ENCODE results near the gene PITPNC1.
"Not testable (repeated sequence)": the region's sequence is repeated elsewhere in the genome, so short reads cannot be mapped to it uniquely, and the experiment has no call there.

Gene PITPNC1

GRCh38 chr17:67623767-67624166 lies 246.7 kb downstream of the PITPNC1 start:
- DNase-seq (ENCODE audit: low spot score), result no peak

DNA sequence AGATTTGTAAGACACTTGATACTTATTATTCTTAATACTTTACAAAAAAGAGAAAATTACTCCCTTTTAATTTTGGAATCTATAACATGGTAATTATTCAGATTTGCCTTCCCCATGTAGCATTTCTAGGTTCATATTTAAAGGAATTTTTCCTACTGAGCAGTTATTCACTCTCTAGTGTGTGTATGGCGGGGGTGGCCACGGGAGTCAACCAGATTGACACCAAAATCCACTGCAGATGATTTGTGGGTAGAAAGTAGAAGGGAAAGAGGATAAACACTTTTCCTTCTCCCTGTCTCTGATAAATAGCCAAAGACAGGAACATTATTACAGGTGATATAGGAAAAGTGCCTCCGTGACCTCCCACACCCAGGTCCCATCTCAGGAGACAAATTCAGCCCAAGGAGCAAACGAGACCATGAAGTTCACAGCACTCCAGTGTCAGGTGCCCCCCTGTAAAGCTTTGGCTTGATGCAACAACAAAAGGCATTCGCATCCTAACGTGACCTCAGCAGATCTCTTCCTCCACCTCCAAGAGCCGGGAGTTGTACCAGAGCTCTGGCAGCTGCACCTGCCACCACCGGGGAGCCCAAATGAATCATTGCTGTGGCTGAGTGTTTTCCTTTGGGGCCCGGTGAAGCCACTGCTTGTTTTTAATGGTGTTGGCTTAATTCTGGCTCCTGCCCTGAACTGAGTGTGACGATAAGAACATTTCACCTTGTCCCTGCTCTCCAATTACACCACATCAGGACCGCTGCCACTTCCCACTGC lies 248.0 kb downstream of the PITPNC1 start:
- no peak for DNase-seq (ENCODE audit: low spot score)

GRCh38 chr17:67625971-67626370 lies 248.9 kb downstream of the PITPNC1 start:
- no peak for DNase-seq (ENCODE audit: low spot score)

DNA sequence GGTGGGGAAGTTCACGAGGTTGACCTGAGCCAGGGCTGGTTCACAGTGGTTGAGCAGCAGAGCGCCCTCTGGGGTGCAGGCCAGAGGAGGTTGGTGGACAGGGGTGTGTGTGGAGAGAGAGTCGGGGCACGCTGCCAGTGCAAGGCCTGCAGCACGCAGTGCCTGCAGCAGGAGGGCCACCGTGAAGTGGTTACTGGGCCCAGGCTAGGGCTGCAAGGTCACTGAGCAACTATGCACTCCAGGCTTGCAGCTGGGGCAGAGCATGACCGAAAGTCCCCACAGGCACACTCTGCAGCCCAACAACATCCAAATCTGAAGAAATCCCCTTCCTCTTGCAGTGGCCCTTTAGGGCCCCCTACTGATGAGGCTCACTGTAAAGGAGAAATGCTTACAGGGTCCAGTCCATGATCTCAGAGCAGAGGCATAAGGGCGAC lies 251.5 kb downstream of the PITPNC1 start:
- no peak for DNase-seq (ENCODE audit: low spot score)

GRCh38 chr17:67629971-67630320 lies 252.9 kb downstream of the PITPNC1 start:
- no peak for DNase-seq (ENCODE audit: low spot score)

GRCh38 chr17:67630836-67631235 lies 253.8 kb downstream of the PITPNC1 start:
- not testable (repeated sequence) for DNase-seq (ENCODE audit: low spot score)

DNA sequence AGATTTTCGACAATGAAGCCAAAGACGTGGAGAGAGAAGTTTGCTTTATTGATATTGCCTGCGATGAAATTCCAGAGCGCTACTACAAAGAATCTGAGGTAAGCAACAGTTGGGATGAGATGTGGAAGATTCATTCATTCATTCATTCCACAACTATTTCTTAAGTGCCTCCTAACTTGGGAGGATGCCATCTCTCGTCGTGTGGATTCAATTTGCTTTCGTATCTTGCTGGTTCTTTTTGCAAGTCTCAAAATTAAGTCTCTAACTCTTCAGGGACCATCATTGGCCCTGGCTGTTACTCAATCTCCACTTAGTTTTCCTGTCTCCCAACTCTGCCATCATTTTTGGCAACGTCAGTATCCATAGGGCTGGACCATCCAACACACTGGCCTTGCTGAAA lies 255.1 kb downstream of the PITPNC1 start:
- no peak for DNase-seq (ENCODE audit: low spot score)

GRCh38 chr17:67633751-67634211 lies 256.7 kb downstream of the PITPNC1 start:
- no peak for DNase-seq (ENCODE audit: low spot score)

- no peak for DNase-seq (ENCODE audit: low spot score)
Observed at GRCh38 chr17:67635681-67636080, 258.6 kb downstream of the PITPNC1 start.

DNA sequence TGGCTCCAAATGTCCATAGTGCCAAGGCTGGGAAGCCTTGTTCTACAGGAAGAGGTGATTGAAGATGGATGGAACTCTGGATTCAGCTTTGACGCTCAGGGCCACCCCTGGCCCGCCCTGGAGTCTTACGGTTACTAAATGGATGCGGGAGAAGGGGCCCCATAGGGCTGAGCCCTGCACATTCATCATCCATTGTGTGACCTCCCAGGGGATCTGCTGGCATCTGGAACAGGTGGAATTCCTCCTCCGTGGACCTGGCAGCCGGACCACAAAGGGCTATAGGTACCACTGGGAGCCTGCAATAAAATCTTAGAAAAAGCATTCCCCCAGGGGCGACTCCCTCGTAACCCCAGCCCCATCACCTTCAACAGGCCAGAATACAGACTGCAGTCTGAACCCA lies 259.2 kb downstream of the PITPNC1 start:
- DNase-seq (ENCODE audit: low spot score), result no peak

- DNase-seq (ENCODE audit: low spot score), result no peak
Observed at GRCh38 chr17:67636834-67637520, 259.9 kb downstream of the PITPNC1 start.

DNA sequence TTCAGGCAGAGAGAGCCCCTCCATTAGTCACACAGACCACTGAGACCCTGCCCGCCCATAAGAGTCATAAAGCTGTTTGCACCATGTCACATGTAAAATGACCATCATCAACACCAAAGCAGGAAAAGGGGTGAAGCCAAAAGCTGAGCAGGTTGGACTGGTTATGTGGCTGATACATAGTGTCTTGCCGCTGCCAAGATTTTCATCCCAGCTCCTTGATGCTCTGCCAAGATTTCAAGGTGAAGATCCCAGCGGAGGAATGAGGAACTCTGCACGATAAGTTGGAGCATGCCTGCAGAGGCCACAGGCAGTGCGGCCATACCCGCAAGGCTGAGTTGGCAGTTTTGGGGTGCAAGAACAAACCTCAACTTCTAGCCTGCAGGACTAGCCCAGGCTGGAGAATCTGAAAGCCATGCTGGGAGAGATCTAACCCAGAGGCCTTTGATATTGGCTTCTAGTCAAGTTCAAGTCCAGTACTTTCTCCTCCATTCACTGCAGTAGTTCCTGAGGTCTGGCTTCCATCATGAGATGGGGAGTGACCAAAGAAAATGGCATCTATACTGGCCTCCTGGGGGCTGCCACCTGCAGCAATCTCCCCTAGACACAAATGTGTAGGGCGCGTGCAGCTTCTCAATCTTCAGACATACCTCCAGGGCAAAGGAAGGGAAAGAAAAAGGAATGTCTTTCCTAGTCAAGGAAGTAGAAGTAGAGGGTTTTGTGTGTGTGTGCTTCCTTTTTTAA lies 261.0 kb downstream of the PITPNC1 start:
- no peak for DNase-seq (ENCODE audit: low spot score)

- no peak for DNase-seq (ENCODE audit: low spot score)
Observed at GRCh38 chr17:67638871-67639270, 261.8 kb downstream of the PITPNC1 start.

DNA sequence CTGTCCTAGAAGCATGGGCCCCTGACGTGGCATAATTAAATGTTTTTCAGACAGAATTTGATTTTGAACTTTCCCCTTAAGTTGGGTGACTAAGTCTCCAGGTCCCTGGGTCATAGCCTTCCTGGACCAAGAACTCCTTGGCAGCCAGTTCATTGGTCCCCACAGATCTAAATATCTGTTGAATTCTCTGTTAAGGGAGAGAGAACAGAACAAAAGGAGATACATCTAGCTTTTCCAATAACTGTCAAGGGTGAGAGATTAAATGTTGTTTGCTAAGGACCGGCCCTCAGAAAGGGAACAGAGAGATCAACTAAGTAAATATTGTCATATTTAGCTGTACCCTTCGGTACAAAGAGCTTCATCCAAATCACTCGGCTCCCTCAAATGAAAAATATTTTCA lies 262.5 kb downstream of the PITPNC1 start:
- DNase-seq (ENCODE audit: low spot score), result no peak

DNA sequence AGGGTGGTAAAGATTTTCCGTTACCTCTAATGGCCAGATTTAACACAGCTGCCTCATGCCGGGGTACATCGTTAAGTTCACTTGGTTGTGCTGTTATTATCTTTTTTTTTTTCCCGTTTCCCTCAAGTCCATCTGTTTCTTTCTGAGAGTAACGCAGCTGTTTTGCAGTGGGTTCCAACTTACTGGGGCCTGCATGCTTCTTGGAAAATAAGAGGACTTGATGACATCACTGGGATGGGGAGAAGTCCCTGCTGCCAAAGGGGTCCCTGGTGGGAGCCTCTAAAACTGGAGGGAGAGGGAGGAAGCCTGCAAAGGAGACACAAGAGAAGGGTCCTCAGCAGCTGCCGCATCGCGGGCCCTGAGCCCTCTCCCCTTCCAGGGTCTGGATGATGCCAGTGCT lies 262.9 kb downstream of the PITPNC1 start:
- DNase-seq (ENCODE audit: low spot score), result no peak

- DNase-seq (ENCODE audit: low spot score), result peak; percentile 13
Observed at GRCh38 chr17:67642488-67642887, 265.4 kb downstream of the PITPNC1 start.

GRCh38 chr17:67644061-67644460 lies 267.0 kb downstream of the PITPNC1 start:
- DNase-seq (ENCODE audit: low spot score), result no peak

DNA sequence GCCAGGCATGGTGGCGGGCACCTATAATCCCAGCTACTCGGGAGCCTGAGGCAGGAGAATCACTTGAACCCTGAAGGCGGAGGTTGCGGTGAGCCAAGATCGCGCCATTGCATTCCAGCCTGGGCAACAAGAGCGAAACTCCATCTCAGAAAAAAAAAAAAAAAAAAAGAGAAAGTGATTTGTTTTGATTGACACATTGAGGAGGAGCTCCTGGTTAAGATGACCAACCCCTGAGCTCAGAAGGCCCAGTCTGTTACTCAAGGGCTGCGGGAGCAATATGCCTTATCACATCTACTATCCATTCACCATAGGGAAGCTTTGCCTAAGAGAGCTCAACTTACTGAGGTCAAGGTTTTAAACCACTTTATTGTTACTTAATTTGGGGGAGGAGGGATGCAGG lies 268.1 kb downstream of the PITPNC1 start:
- DNase-seq (ENCODE audit: low spot score), result not testable (repeated sequence)

DNA sequence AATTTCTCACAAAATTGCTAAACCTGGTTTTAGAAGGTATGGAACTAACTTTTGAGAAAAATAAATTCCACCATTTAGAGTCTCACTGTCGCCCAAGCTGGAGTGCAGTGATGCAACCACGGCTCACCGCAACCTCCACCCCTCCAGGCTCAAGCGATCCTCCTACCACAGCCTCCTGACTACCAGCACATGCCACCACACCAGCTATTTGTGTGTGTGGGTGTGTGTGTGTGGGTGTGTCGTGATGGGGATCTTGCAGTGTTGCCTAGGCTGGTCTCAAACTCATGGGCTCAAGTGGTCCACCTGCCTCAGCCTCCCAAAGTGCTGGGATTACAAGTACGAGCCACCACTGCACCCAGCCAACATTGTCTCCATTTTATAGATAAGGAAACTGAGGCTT lies 269.4 kb downstream of the PITPNC1 start:
- no peak for DNase-seq (ENCODE audit: low spot score)

GRCh38 chr17:67647482-67647881 lies 270.4 kb downstream of the PITPNC1 start:
- no peak for DNase-seq (ENCODE audit: low spot score)

GRCh38 chr17:67648032-67648905 lies 271.2 kb downstream of the PITPNC1 start:
- DNase-seq (ENCODE audit: low spot score), result no peak

DNA sequence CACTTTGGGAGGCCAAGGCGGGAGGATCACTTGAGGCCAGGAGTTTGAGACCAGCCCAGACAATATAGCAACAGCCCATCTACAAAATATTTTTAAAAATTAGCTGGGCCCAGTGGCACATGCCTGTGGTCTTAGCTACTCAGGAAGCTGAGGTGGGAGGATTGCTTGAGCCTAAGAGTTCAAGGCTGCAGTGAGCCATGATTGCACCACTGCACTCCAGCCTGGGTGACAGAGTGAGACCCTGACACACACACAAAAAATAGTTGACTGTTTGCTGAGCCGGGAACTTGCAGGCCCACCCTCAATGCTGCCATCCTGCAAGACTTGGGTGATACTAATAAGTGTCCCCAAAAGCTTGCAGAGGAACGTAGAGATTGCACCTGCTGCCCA lies 271.8 kb downstream of the PITPNC1 start:
- not testable (repeated sequence) for DNase-seq (ENCODE audit: low spot score)

Measured in putamen (tissue), 1 donor.